Choroid plexus epithelial cell (primary cell): ENCODE data around the gene SLC44A1.

ENCODE experiments used
- DNase-seq: peaks from one replicate; pipeline ENCODE4 v3.0.0-alpha.2; 2010; ENCODE audit warnings: low read depth
- H3K4me3 ChIP-seq: 2 replicates; pipeline ENCODE4 v1.5.1; 2011; ENCODE audit warnings: low read depth, mild to moderate bottlenecking, control low read depth, low read length, moderate library complexity
- TF ChIP-seq, protein P1 (sequence below): conservative IDR thresholded peaks from 2 replicates; pipeline ENCODE4 v1.5.1; 2011; ENCODE audit warnings: low read depth, mild to moderate bottlenecking, control low read depth, inconsistent platforms, low read length, moderate library complexity

The SLC44A1 gene

DNA sequence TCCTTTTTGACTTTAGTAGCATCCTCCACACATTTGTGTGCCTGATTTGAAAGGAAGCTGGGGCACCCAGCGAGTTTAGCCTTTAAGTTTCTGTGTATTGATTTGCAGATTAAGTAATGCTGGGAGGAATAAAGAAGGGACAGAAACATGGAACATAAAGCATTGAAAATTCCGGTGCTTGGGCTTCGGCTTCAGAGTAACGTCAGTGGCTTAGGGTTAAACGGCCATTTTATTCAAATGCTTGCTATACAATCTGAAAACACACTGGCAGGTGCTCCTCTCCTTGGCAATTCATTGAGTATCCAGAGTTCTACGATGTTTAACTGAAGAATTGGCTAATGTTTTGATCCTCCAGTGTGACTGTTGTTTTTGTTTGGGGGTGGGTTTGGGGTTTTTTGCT lies 145.3 kb downstream of the SLC44A1 start:
- DNase-seq, result no peak
- TF ChIP-seq, protein P1, sequence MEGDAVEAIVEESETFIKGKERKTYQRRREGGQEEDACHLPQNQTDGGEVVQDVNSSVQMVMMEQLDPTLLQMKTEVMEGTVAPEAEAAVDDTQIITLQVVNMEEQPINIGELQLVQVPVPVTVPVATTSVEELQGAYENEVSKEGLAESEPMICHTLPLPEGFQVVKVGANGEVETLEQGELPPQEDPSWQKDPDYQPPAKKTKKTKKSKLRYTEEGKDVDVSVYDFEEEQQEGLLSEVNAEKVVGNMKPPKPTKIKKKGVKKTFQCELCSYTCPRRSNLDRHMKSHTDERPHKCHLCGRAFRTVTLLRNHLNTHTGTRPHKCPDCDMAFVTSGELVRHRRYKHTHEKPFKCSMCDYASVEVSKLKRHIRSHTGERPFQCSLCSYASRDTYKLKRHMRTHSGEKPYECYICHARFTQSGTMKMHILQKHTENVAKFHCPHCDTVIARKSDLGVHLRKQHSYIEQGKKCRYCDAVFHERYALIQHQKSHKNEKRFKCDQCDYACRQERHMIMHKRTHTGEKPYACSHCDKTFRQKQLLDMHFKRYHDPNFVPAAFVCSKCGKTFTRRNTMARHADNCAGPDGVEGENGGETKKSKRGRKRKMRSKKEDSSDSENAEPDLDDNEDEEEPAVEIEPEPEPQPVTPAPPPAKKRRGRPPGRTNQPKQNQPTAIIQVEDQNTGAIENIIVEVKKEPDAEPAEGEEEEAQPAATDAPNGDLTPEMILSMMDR, result no peak

DNA sequence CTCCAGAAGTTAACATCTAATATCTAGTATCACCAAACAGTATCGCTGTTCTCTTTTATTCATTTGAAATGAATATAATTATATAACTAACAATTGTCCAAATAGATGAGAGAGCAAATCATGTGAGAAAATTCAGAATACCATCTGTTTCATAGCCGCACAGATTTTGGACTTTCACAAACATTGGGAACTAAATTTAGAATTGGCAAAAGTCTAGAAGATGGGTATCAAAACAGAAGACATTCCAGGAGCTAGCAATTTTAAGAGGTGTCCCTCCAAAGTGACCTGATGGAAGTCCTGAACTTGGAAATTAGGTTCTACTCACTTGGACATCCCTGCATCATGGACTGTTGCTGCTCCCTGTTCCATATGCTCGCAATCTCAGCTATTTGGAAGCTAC lies 146.4 kb downstream of the SLC44A1 start:
- H3K4me3 ChIP-seq, result no peak overlapping the region
- no peak for DNase-seq
- TF ChIP-seq, protein P1, result no peak

More for the DNA sequence above, 145.3 kb downstream of the SLC44A1 start:
- H3K4me3 ChIP-seq, result no peak overlapping the region

DNA sequence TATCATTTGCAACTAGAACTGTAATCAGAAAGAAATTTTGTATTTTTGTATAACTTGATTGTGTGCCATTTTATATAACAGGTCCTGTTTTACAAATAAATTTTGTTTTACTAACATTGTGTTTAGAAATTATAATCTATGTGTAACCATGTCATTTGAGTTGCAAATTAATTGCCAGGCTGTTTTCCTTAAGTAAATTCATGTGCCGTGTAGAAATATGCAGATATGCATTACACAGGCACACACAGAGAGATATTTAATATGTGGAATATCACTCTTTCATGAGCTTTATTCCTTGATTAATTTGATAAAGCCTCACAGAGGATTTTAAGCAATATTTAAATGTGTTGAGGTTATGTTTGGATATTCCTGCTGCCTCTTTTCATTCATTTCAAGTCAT lies 146.8 kb downstream of the SLC44A1 start:
- TF ChIP-seq, protein P1, result no peak
- no peak for DNase-seq
- H3K4me3 ChIP-seq, result no peak overlapping the region

GRCh38 chr9:105392531-105392930 lies 148.1 kb downstream of the SLC44A1 start:
- no peak for DNase-seq
- no peak overlapping the region for H3K4me3 ChIP-seq
- TF ChIP-seq, protein P1, result no peak

- TF ChIP-seq, protein P1, result no peak
- H3K4me3 ChIP-seq, result no peak overlapping the region
- no peak for DNase-seq
These were observed 149.3 kb downstream of the SLC44A1 start for GRCh38 chr9:105393576-105394344.

GRCh38 chr9:105396441-105396840 lies 152.0 kb downstream of the SLC44A1 start:
- H3K4me3 ChIP-seq, result no peak overlapping the region
- TF ChIP-seq, protein P1, result no peak
- no peak for DNase-seq

DNA sequence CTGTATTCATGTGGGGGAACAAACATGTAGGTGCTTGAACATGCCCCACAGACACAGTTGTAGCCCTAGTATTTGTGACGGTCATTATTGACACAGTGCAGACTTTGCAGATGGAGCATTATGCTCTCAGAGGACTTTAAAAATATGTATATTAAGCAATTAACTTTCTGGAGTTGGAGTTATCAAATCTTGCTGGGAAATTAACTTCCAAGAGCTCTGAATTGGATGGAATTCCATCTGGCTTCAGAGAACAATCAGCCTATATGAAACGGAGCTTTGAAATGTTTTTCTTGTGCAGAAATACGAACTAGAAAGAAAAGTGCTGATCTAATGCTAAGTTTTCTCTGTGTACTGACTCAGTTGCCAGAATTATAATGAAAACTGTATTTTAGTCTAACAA lies 152.4 kb downstream of the SLC44A1 start:
- TF ChIP-seq, protein P1, result no peak
- no peak overlapping the region for H3K4me3 ChIP-seq
- no peak for DNase-seq
